H1 (cell line): ENCODE data around the gene NOSIP. TPM values are rescaled to one million over a fixed set of nuclear protein-coding genes. Genes with fewer than 3 reads are reported as not detected.

ENCODE experiments used
- CTCF ChIA-PET: fragments of 300-600 bp; sonication (Branson Sonifier 250); formaldehyde crosslinking; loops from one replicate; lab custom pipeline; 2021; ENCODE audit not compliant: partially characterized antibody; lab: Charles Lee
- POLR2A ChIA-PET: fragments of 300-600 bp; sonication (Branson Sonifier 250); formaldehyde crosslinking; loops from one replicate; lab custom pipeline; 2021; ENCODE audit warnings: inconsistent platforms; ENCODE audit not compliant: partially characterized antibody; lab: Charles Lee
- DNase-seq, 2 experiments: peaks; one replicate each; pipeline versions ENCODE4 v3.0.0 to v3.0.0-alpha.2; 2010 to 2022; ENCODE audit warnings: low spot score in 2 of 2, low read depth in 1 of 2, mixed read lengths in 1 of 2
- FAIRE-seq: peaks from 2 replicates; lab custom pipeline; 2011; peaks lifted over from hg19 to GRCh38; lab: Jason Lieb, UNC
- H2AFZ ChIP-seq: 2 replicates; pipeline ENCODE4 v1.8.1; 2012; ENCODE audit warnings: low read length, inconsistent platforms
- H2AK5ac ChIP-seq: 2 replicates; pipeline ENCODE4 v1.6.1; 2013; ENCODE audit warnings: low read depth, low read length
- H2BK120ac ChIP-seq: replicated peaks from 2 replicates; pipeline ENCODE3; 2013; ENCODE audit warnings: low read depth, low read length, inconsistent platforms
- H2BK12ac ChIP-seq: 2 replicates; pipeline ENCODE4 v1.6.1; 2013; ENCODE audit warnings: low read depth, low read length
- H2BK15ac ChIP-seq: 2 replicates; pipeline ENCODE4 v1.6.1; 2013; ENCODE audit warnings: low read length
- H2BK20ac ChIP-seq: 2 replicates; pipeline ENCODE4 v1.6.1; 2013; ENCODE audit warnings: low read length
- H2BK5ac ChIP-seq: 2 replicates; pipeline ENCODE4 v1.6.1; 2013; ENCODE audit warnings: low read depth, low read length
- H3K14ac ChIP-seq: 2 replicates; pipeline ENCODE4 v1.6.1; 2013; ENCODE audit warnings: inconsistent platforms; ENCODE audit not compliant: insufficient read length
- H3K18ac ChIP-seq: 2 replicates; pipeline ENCODE4 v1.6.1; 2013; ENCODE audit warnings: low read length; ENCODE audit errors: extremely low read depth
- H3K23ac ChIP-seq: 2 replicates; pipeline ENCODE4 v1.6.1; 2013; ENCODE audit warnings: inconsistent platforms; ENCODE audit not compliant: insufficient read length
- H3K23me2 ChIP-seq: 2 replicates; pipeline ENCODE4 v1.6.1; 2013; ENCODE audit warnings: low read depth, low read length
- H3K27ac ChIP-seq: 2 replicates; pipeline ENCODE4 v1.6.1; 2011; ENCODE audit warnings: low read depth, low read length, inconsistent platforms
- H3K27me3 ChIP-seq, 4 experiments: replicated peaks in 1 of 4; 1 replicate in 1 of 4; 2 replicates in 3 of 4; pipeline versions ENCODE4 v1.6.1 to v1.8.1; 2011 to 2013; ENCODE audit warnings: low read length in 3 of 4, mild to moderate bottlenecking in 3 of 4, inconsistent platforms in 2 of 4, mixed read lengths in 2 of 4, moderate library complexity in 1 of 4; ENCODE audit not compliant: control insufficient read depth in 3 of 4, insufficient read depth in 3 of 4; ENCODE audit errors: extremely low read depth in 1 of 4
- H3K36me3 ChIP-seq, 4 experiments: 2 replicates each; pipeline versions ENCODE4 v1.6.1 to v1.8.1; 2011 to 2013; ENCODE audit warnings: mild to moderate bottlenecking in 4 of 4, low read length in 3 of 4, moderate library complexity in 2 of 4, control low read depth in 1 of 4, inconsistent platforms in 1 of 4; ENCODE audit not compliant: insufficient read depth in 4 of 4, control insufficient read depth in 2 of 4
- H3K4ac ChIP-seq: replicated peaks from 2 replicates; pipeline ENCODE3; 2013; ENCODE audit warnings: low read length, low read depth, mixed read lengths, inconsistent platforms; ENCODE audit not compliant: insufficient read length
- H3K4me1 ChIP-seq, 4 experiments: replicated peaks in 1 of 4; 1 replicate in 1 of 4; 2 replicates in 3 of 4; pipeline versions ENCODE4 v1.6.1 to v1.8.1; 2011 to 2013; ENCODE audit warnings: low read length in 3 of 4, inconsistent platforms in 2 of 4, mixed read lengths in 1 of 4; ENCODE audit not compliant: insufficient read depth in 4 of 4, control insufficient read depth in 3 of 4
- H3K4me2 ChIP-seq, 2 experiments: 2 replicates each; pipeline versions ENCODE4 v1.6.1 to v1.8.1; 2011 to 2013; ENCODE audit warnings: low read depth in 2 of 2, low read length in 2 of 2, control low read depth in 1 of 2, inconsistent platforms in 1 of 2, mild to moderate bottlenecking in 1 of 2; ENCODE audit not compliant: insufficient read depth in 1 of 2
- H3K4me3 ChIP-seq, 4 experiments: fragments of 200-600, 300-600 bp in 1 of 4; sonication (generic), shearing (Covaris generic), sonication (Bioruptor Twin) in 1 of 4; 2 replicates each; pipeline versions ENCODE4 v1.5.1 to v1.8.1; 2011 to 2016; ENCODE audit warnings: low read length in 4 of 4, low read depth in 3 of 4, control low read depth in 2 of 4, inconsistent platforms in 2 of 4, mild to moderate bottlenecking in 2 of 4, mixed read lengths in 1 of 4, moderate library complexity in 1 of 4; ENCODE audit not compliant: insufficient read depth in 2 of 4; ENCODE audit errors: extremely low read depth in 1 of 4
- H3K56ac ChIP-seq: replicated peaks from 2 replicates; pipeline ENCODE3; 2013; ENCODE audit warnings: low read depth, mild to moderate bottlenecking, mixed read lengths, low read length, inconsistent platforms; ENCODE audit not compliant: insufficient read length
- H3K79me1 ChIP-seq: 2 replicates; pipeline ENCODE4 v1.6.1; 2013; ENCODE audit warnings: low read depth, low read length, control low read depth
- H3K79me2 ChIP-seq, 2 experiments: 2 replicates each; pipeline versions ENCODE4 v1.6.1 to v1.8.1; 2012 to 2013; ENCODE audit warnings: low read length in 2 of 2, mild to moderate bottlenecking in 2 of 2, inconsistent platforms in 1 of 2; ENCODE audit not compliant: insufficient read depth in 2 of 2, control insufficient read depth in 1 of 2
- H3K9ac ChIP-seq, 4 experiments: replicated peaks in 1 of 4; 1 replicate in 1 of 4; 2 replicates in 3 of 4; pipeline versions ENCODE4 v1.6.1 to v1.8.1; 2011 to 2013; ENCODE audit warnings: low read depth in 3 of 4, low read length in 3 of 4, control low read depth in 2 of 4, mild to moderate bottlenecking in 2 of 4, moderate library complexity in 2 of 4, inconsistent platforms in 1 of 4; ENCODE audit errors: extremely low read depth in 1 of 4
- H3K9me3 ChIP-seq, 2 experiments: 2 replicates each; pipeline versions ENCODE4 v1.6.1 to v1.8.1; 2012 to 2013; ENCODE audit warnings: mild to moderate bottlenecking in 2 of 2, moderate library complexity in 2 of 2, control low read depth in 1 of 2, inconsistent platforms in 1 of 2, low read depth in 1 of 2, low read length in 1 of 2, mixed read lengths in 1 of 2; ENCODE audit not compliant: insufficient read depth in 2 of 2
- H4K20me1 ChIP-seq, 2 experiments: replicated peaks in 1 of 2; 2 replicates each; pipeline versions ENCODE3 to v1.8.1; 2011 to 2013; ENCODE audit warnings: inconsistent platforms in 2 of 2, low read length in 2 of 2, mild to moderate bottlenecking in 1 of 2; ENCODE audit not compliant: insufficient read depth in 2 of 2, control insufficient read depth in 1 of 2
- H4K5ac ChIP-seq: 2 replicates; pipeline ENCODE4 v1.6.1; 2013; ENCODE audit warnings: low read length, low read depth, mixed read lengths, inconsistent platforms; ENCODE audit not compliant: insufficient read length
- H4K8ac ChIP-seq: 2 replicates; pipeline ENCODE4 v1.8.0; 2013; ENCODE audit warnings: mild to moderate bottlenecking, moderate library complexity, low read length, inconsistent platforms; ENCODE audit not compliant: insufficient read depth; ENCODE audit errors: extremely low read depth
- H4K91ac ChIP-seq: replicated peaks from 2 replicates; pipeline ENCODE3; 2013; ENCODE audit warnings: low read length, mixed read lengths, inconsistent platforms; ENCODE audit not compliant: insufficient read length
- BCL11A ChIP-seq, 2 experiments: IDR thresholded peaks; one replicate each; pipeline ENCODE4 v1.6.1; 2011; ENCODE audit warnings: low read depth in 2 of 2, low read length in 2 of 2, mild to moderate bottlenecking in 2 of 2
- CBX8 ChIP-seq: fragments of 300-800, 300-1000 bp; sonication (generic); IDR thresholded peaks from 2 replicates; pipeline ENCODE4 v1.7.1; 2016; ENCODE audit warnings: low read depth, low read length, borderline replicate concordance
- CHD2 ChIP-seq: IDR thresholded peaks from 2 replicates; pipeline ENCODE4 v1.6.1; 2012; ENCODE audit warnings: low read length, improper control_type of control experiment
- EGR1 ChIP-seq: IDR thresholded peaks from 2 replicates; pipeline ENCODE4 v1.6.1; 2011; ENCODE audit warnings: low read depth, low read length, borderline replicate concordance
- HDAC2 ChIP-seq, 2 experiments: fragments of 300-600 bp in 1 of 2; sonication (generic) in 1 of 2; IDR thresholded peaks; 2 replicates each; pipeline ENCODE4 v1.6.1; 2011 to 2012; ENCODE audit warnings: low read depth in 2 of 2, low read length in 2 of 2, mild to moderate bottlenecking in 2 of 2, moderate library complexity in 2 of 2, borderline replicate concordance in 1 of 2, inconsistent platforms in 1 of 2
- JUND ChIP-seq: IDR thresholded peaks from 2 replicates; pipeline ENCODE4 v1.6.1; 2011; ENCODE audit warnings: mild to moderate bottlenecking, improper control_type of control experiment, low read length
- RBBP5 ChIP-seq: IDR thresholded peaks from 2 replicates; pipeline ENCODE4 v1.7.1; 2012; ENCODE audit warnings: low read depth, mild to moderate bottlenecking, inconsistent platforms, low read length, moderate library complexity, borderline replicate concordance
- SIRT6 ChIP-seq: IDR thresholded peaks from one replicate; pipeline ENCODE4 v1.7.1; 2012; ENCODE audit warnings: low read length, inconsistent platforms
- TCF12 ChIP-seq: IDR thresholded peaks from 2 replicates; pipeline ENCODE4 v1.6.1; 2011; ENCODE audit warnings: low read depth, mild to moderate bottlenecking, low read length
- WGBS, 2 experiments: shearing (Covaris generic) in 1 of 2; methylation state at CpG; one replicate each; pipeline versions ENCODE4 v1.1.6 to v1.1.7; 2013 to 2015; ENCODE audit warnings: low lambda C conversion rate in 2 of 2, mixed read lengths in 2 of 2, inconsistent platforms in 1 of 2, low coverage in 1 of 2, missing lambda C conversion rate in 1 of 2; ENCODE audit not compliant: insufficient replicate concordance in 2 of 2, insufficient coverage in 1 of 2, insufficient read length in 1 of 2; ENCODE audit errors: extremely low coverage in 1 of 2, missing lambda C conversion rate in 1 of 2; 5-methylcytosine and 5-hydroxymethylcytosine counted together
- polyA plus RNA-seq, 7 experiments: library from polyadenylated mRNA; depleted of rRNA in 3 of 7; stranded (reverse) in 5 of 7; unstranded in 2 of 7; fragments of >200 nt in 5 of 7; fragments of 200-250 nt in 2 of 7; gene quantifications; 1 replicate in 5 of 7; 2 replicates in 1 of 7; 4 replicates in 1 of 7; pipeline versions ENCODE4 v1.2.1 to v1.2.3, GENCODE V29; 2011 to 2013; ENCODE audit warnings: missing spikeins in 2 of 7, mixed read lengths in 2 of 7
- total RNA-seq: library from RNA; stranded (reverse); fragmentation: NEBNext Ultra II Directional; extraction: Animal tissue kit (Norgen Biotek cat#: 25700); gene quantifications from 2 replicates; pipeline ENCODE4 v1.2.1, GENCODE V29; 2021

NOSIP gene
- total and polyA plus RNA-seq, 2 of the 8 experiments (the other 6 are each of a cell fraction or from before 2014, with no cell fraction given), result 85.1 to 192 TPM

- Histone ChIP-seq H3K4me1 (peaks cover 2 to 5% (median 4%) of the 10 kb centered on the region in 4 experiments; a peak in 5 of 7 replicates), H3K4me2 (no peak overlapping the region), H3K27ac (no peak overlapping the region), H2BK20ac (no peak overlapping the region), H3K9ac (no peak overlapping the region), H3K18ac (no peak overlapping the region), H3K56ac (no peak overlapping the region), H3K23ac (no peak overlapping the region), H4K20me1 (peaks cover 5 to 8% of the 10 kb centered on the region in 2 experiments), H3K14ac (no peak overlapping the region), H2AFZ (no peak overlapping the region), H3K79me2 (peaks cover 0 to 32% of the 10 kb centered on the region in 2 experiments; a peak in 3 of 4 replicates), H3K23me2 (no peaks in the 10 kb centered on the region), H4K5ac (no peak overlapping the region), H2BK120ac (no peak overlapping the region), H2BK12ac (no peak overlapping the region), H4K8ac (no peak overlapping the region), H3K9me3 (no peaks in the 10 kb centered on the region), H2AK5ac (no peak overlapping the region), H4K91ac (no peak overlapping the region), H2BK15ac (no peak overlapping the region), H3K4ac (no peak overlapping the region), H3K4me3 (no peak overlapping the region), H3K27me3 (no peaks in the 10 kb centered on the region), H2BK5ac (no peak overlapping the region), H3K79me1 (peaks cover 2% of the 10 kb centered on the region; the same call in 1 of the 2 replicates), H3K36me3 (no peaks in the 10 kb centered on the region; a peak in 1 of 8 replicates)
- DNase-seq (no peak), FAIRE-seq (no peak)
- 92% methylated on average over 9 of the region's 9 CpGs; no CpG with 5 or more reads in 1 of the 2 experiments for WGBS, 2 experiments
- TF ChIP-seq BCL11A (IDR thresholded peaks at IDR 0.05; ENCODE audit: low read depth in 2 of 2, low read length in 2 of 2) (no peak), CBX8 (no peak), JUND (no peak), SIRT6 (no peak), CHD2 (no peak), HDAC2 (IDR thresholded peaks at IDR 0.05; ENCODE audit: borderline replicate concordance in 1 of 2, low read depth in 2 of 2, low read length in 2 of 2) (no peak), TCF12 (no peak), EGR1 (no peak), RBBP5 (no peak)
- ChIA-PET POLR2A (interaction anchor here (0.8 to 2.6 kb wide), 2 partner anchors 11 to 108 kb away, joined by 3 to 15 read pairs; no protein-coding TSS in a partner anchor), CTCF (interaction anchor here (1.0 to 8.1 kb wide), 4 partner anchors 9 to 91 kb away, joined by 3 to 240 read pairs (median 12); no protein-coding TSS in a partner anchor)
These were observed 12.4 kb downstream of the NOSIP start for GRCh38 chr19:49567861-49568441.
